HG02610 (cell line): ENCODE measurements around the gene CIAO3.
A peak's percentile ranks its signal among the peaks of the same experiment; 100 is the strongest.

Experiments used
- ATAC-seq: cut with Tn5 transposase; IDR thresholded peaks from one replicate; pipeline ENCODE4 v1.9.1; 2021; ENCODE audit warnings: mild to moderate bottlenecking, moderate library complexity; ENCODE audit not compliant: unreplicated experiment

Gene CIAO3

DNA sequence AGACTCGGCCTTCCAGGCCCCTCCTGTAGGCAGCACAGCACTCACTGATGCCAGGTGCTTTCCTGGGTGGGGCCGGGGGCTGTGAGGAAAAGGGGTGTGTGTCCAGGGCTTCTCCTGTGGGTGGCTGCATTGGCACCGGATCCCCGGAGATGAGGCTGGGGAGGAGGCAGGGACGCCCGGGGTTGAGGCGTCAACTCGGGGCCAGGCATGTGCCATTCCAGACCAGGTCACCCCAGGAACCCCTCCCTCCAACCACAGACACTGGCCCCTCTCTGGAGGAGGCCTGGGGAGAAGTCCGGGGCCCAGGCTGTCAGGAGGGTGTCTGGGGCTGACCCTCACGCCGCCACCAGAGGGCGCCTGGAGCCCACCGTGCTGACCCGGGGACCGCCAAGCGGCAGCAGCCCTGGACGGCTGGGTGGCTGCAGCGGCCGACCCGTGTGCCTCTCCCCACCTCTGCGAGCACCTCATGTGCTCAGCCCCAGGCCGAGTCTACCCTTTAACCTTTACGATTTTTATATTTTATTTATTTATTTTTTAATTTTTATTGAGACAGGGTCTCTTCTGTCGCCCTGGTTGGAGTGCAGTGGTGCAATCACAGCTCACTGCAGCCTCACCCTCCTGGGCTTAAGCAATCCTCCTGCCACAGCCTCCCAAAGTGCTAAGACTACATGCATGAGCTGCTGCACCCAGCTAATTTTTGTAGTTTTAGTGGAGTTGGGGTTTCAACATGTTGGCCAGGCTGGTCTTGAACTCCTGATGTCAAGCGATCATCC, 29.1 kb downstream of the CIAO3 start:
- peak; percentile 43 for ATAC-seq

DNA sequence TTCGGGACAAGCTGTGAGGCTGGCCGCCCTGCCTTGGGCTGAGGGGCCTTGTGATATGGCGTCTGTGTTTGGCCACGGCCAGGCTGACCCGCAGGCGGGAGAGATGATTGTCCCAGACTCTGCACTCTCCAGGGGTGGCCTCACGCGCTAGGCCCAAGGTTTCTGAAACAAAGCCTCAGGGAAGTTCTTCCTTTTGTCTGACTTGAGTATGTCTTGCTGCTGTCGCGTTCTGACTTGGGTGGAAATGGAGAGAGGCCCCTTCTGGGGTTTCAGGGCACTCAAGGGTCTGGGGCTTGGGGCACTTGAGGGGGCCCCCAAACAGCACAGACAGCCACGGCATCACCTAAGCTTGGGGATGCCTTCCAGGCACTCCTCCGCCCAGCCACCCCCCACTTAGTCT, 29.7 kb downstream of the CIAO3 start:
- no peak for ATAC-seq

DNA sequence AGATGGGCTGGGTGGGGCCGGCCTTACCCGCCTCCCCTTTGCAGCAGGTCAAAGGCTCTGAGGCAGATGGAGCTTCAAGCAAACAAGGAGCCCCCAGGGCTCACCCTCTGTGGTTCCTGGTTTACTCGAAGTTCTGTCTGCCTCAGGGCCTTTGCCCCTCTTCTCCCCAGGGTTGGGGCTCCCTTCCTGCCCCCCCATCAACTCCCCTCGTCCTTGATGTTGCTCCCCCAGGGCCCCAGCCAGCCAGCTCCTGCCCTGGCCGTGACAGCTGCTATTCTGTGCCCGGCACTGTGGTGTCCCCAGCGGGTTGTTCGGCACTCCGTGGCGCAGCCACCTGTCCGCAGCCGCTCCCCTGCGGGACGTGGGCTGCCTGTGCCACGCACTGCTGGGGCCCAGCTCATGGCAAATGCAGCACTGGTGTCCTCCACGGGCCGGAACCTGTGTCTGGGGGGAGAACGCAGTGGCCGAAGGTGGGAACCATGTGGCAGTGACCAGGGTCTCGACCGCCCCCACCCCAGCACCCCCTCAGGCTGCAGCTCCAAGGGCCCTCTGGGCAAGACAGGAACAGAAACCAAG, 30.2 kb downstream of the CIAO3 start:
- no peak for ATAC-seq

DNA sequence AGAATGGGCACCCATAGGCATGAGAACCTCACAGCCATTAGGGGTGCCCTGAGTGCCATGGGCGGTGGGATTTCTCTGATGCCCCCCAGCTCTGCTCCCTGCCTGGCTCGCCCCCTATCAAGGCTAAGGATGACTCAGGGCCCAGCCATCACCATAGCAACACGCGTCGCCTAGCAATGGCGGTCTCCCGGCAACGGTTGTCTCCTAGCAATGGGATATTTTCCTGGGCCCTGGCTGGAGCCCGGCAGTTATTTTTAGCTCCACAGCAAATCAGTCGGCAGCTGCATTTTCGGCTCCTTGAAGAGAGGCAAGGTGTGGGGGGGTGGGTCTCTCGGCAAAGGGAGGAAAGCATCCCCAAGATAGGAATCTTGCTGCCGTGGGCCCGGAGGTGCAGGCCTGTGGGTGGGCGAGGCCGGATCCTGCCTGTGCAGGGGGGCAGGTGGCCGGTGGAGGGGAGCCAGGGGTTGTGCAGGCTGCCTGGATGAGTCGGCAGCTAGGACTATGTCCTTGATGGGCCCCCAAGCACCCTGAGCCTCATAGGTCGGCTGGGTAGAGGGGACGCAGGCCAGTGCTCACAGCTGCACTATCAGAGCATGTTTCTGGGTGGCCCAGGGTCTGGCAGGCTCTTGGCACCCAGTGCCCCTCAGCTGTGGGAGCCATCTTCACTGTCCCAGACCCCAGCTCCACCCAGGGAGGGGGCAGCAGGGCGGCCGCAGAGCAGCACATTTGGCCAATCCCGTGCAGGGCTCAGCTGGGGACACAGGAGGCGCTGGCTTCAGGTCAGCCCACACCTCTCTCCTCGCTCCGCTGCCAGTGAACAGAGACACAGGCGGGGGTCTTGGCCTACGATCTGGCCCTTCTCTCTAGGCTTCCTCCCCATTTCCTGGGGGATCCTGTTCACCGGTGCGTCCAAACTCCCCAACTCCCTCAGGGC, 31.0 kb downstream of the CIAO3 start:
- ATAC-seq: no peak

DNA sequence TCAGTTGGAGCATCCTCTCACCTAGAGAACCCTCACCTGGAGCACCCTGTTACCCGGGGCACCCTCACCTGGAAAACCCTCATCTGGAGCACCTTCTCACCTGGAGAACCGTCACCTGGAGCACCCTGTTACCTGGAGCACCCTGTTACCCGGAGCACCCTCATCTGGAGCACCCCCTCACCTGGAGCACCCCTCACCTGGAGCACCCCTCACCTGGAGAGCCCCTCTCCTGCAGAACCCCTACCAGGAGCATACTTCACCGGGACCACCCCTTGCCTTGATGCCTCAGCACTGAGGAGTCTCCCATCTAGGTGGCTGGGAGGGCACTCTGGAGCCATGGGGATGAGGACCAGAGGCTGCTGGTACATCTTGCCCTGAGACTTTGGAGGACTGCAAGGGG, 31.8 kb downstream of the CIAO3 start:
- no peak for ATAC-seq

DNA sequence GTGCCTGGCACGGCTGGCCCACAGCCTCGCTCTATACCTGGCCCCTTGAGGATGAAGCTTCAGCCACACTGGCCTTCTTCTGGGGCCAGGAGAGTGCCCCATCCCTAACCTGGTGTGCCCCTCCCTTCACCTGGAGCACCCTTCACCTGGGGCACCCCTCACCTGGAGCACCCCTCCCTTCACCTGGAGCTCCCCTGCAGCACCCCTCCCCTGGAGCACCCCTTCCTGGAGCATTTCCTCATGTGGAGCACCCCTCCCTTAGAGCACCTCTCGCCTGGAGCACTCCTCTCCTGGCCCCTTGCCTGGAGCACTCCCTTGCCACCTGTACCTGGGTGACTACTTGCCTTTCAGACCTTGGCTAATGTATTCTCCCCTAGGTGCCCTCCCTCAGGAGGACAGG, 32.8 kb downstream of the CIAO3 start:
- no peak for ATAC-seq

DNA sequence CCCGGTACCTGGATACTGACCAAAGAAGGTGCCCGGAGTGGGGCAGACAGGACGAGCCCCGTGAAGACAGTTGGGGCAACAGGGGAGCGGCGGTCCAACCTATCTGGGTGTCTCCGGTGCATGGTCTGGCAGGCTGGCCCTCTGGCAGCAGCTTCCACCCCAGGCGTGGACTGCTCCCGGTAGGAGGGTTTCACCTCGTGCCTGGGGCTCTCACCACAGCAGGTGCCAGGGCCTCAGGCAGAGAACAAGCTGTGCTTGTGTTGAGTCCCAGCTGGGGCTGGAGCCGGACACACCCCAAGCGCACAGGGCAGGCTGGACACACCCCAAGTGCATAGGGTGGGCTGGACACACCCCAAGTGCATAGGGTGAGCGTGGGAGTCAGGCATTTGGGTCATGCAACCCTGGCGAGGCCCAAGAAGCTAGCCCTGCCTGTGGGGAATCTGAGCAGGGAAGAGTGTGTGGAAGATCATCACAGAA, 33.7 kb downstream of the CIAO3 start:
- ATAC-seq: no peak

DNA sequence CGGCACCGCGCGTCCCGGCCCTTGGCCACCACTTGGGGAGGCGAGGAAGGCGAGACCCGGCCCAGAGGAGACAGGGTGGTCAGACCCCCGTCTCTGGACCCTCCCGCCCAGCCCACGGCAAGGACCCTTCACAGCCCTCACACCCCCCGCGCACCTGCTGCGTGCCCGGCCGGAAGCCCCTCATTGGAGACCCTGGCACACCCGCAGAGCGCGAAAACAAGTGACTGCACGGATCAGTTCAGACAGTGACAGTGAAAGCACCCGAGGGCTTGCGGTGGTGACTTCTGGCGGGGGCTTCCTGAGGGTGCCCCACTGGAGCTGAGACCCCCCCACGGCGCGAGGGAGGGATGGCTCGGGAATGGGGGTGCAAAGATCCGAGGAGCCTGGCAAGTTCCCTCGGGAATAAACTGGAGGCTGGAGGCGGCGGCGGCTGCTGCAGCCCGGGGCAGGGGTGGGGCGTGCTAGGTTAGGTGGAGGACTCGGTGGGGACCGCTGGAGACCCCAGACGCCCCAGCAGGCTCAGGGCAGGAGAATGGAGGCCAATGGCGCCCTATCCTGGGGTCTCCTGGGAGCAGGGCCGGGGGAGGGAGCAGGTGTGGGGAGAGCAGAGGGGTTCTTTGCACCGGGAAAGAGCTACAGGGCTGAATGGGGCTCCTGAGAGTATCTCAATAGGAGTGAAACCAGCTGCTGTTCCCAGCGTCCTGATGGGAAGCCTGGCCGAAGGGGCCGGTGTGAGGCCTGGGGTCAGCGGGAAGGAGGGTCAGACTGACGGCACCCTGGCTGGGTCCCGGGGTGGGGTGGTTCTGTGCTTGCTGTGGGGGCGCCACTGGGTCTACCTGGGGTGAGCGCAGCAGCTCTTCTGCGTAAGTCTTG, 34.4 kb downstream of the CIAO3 start:
- ATAC-seq: no peak

DNA sequence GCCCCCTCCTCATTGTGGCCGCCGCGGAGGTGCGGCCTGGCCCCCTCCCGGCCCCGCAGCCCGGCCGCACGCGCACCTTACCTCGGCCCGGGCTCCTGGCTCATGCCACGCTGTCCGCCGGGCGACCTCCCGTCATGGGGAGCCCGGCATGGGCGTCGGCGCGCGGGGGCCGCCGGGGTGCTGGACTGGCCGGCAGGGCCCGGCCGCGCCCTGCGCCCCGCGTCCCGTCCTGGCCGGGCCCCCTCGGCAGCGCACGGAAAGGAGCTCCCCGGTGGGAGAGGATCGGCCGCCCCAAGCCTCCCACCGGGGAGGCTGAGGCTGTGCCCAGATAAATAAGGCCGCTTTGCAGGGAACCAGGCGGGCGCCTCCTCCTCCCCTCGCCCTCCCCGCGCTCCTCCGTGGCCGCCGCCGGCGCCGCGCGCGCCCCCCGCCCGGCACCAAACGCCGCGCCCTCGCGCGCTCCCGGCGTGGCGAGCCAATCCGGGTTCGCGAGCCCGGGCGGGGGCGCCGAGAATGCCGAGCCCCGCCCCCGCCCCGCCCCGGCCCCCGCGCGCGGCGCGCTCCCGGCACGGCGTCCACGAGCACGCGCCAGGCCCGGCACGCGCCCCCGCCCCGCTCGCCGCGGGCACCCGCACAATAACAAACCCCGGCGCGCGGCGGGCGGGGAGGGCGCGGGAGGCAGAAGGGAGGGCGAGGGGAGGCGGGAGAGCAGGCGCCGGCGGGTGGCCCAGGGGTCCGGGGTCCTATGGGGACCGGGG, 35.2 kb downstream of the CIAO3 start, which contains the start of gene FBXL16:
TSS of gene FBXL16 (minus strand) at position 371 of the 758 bp plus-strand sequence. CDS start 8,396 bp downstream, outside the sequence.
- ATAC-seq: no peak

DNA sequence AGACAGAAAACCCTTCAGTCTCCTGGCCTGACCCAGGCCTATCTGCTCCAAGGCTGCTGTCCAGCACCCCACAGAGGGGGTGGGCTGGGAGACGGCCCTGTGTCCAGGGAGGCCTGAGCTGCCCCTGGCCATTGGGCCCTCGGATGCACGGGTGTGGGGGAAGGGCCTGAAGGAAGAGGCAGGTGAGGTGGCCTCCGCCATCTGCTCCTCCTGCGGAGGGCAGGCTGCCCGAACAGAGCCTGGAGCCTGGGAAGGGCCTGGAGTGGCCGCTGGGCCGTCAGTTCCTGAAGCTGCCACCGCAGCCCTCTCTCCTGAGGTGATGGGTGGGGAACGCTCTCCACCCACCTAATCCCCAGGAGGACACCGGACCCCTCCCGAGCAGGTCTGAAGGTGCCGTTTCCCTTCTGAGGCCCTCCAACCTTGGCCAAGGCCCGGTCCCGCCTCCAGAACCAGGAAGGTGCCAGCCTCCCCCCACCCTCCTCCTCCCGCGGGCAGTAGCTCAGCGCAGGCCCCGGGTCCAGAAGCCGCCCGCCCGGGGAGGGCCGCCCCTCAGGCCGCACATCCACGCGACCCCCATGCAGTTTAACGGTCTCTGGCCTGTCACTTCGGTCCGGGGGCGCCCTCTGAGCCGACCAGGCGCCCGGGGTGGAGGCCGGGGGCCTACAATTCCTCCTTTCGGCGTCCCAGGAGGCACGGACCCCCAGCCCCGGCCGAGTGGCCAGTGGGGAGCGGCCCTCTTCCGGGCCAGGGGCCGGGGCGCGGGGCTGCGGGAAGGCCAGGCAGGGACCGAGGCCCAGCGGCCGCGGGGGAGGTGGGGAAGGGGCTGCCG, 36.0 kb downstream of the CIAO3 start:
- no peak for ATAC-seq

DNA sequence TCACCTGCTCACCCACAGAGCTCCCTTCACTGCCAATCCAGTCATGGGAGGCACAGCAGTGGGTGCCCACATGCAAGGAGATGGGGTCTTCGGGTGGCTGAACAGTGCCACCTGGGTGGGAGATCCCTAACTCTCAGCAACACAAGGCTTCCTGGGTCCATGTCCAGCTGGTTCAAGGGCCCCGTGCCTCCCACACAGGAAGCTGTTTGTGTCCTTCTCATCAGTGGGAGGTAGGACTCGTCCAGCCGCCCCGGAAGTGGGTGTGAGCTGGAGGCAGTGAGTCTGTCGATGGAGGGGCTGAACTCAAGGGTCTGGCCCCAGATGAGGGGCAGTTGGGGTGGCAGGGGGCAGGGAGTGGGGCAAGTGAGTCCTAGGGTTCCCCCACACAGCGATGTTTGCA, 36.8 kb downstream of the CIAO3 start:
- no peak for ATAC-seq

DNA sequence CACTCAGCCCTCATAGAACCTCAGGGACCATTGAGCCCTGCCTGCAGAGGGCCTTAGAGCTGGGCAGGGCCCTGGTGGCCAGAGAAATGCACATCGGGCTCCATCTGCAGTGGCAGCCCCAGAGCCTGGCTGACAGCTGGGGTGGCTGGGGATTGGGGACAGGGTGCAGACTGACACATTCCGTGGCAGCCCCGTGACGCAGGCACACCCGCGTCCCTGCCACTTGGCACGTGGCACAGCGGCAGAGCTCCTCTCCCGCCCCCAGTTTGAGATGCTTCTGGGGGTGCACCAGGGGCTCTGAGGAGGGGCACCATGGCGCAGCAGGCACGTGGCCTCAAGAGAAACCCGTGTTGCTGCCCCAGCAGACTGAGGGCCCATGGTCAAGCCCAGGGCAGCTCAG, 37.4 kb downstream of the CIAO3 start:
- ATAC-seq: no peak

DNA sequence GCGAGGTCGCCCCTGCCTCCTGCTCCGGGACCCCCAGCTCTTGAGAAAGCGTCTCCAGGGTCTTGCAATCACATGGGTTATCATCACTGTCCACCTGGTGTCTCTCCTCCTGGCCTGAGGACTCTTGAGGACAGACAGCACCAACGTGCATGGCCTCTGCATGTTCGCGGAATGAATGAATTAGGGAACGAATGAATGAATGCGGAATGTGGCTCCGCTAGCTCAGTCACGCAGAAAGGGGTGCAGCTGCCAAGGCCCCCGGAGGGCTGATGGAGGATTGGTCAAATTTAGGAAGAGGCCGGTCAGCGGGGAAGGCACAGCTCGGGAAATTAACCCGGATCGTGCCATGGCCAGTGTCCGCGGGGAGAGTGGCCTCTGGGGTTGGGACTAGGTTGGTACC, 38.5 kb downstream of the CIAO3 start:
- no peak for ATAC-seq

DNA sequence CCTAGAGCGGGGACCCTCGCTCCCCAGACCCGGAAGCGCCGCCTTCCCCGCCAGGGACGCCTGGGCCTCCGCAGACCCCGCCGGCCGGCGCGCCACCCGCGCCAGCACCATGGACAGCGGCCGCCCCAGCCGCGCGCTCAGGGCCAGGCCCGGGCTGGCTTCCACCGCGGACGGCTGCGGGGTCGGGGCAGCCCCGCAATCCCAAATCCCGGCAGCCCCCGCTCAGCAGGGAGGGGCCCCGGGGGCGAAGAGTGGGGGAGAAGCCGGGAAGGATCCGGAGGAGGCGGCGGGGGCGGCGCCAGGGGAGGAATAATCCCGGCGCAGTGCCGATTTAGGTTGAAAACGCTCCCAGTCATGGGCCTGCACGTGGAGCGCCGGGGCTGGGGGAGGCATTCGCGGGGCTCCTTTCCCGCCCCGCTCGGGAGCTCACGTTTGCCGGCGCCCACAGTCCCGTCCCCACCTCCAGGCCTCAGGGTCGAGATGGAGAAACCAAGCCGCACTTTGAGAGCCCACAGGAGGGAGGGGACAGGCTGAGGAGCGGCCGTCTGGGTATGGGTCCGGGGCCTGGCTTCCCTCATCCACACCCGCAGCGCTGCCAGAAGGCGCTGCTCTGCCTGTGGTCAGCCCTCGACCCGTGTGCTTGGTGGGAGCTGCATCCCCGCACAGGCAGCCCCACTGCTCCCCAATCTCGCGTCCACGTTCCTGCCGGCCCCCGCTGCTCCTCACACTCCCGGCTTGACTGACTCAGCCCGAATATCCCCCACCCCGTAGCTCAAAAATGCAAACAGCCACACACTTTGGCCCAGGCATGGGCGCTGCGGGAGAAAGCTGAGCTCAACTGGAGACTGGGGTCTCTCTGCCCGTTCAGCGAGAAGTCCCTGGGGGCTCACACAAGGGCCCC, 39.9 kb downstream of the CIAO3 start:
- no peak for ATAC-seq

DNA sequence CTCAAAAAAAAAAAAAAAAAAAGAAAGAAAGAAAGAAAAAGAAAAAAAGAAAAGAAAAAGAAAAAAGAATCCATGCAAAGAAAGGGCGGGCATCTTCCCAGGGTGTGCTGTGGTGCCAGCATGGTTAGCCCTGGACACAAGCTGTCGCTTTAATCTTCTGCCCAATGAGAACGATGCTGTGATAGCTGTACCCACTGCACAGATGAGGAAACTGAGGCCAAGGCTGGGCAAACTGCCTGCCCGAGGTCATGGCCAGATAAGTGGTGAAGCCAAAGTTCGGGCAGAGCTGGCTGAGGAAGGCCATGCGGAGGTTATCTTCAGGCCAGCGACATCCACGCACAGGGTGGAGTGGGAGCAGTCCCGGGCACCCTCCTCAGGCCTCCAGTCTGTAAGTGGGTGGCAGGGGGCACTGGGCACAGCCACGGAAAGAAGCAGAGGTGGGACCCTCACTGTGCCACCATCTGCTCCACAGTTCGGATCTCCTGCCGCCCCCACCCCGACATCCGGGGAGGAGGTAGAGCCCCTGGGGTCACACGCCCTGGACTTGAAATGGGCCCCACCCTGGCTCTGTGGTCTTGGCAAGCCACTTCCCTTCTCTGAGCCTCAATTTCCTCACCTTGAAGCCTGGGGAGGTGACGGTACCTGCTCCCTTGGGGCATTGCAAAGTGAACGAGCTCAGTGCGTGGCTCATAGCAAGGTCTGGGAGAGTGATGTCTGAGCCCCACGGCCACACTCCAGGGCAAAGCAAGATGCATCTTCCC, 41.7 kb downstream of the CIAO3 start:
- no peak for ATAC-seq

DNA sequence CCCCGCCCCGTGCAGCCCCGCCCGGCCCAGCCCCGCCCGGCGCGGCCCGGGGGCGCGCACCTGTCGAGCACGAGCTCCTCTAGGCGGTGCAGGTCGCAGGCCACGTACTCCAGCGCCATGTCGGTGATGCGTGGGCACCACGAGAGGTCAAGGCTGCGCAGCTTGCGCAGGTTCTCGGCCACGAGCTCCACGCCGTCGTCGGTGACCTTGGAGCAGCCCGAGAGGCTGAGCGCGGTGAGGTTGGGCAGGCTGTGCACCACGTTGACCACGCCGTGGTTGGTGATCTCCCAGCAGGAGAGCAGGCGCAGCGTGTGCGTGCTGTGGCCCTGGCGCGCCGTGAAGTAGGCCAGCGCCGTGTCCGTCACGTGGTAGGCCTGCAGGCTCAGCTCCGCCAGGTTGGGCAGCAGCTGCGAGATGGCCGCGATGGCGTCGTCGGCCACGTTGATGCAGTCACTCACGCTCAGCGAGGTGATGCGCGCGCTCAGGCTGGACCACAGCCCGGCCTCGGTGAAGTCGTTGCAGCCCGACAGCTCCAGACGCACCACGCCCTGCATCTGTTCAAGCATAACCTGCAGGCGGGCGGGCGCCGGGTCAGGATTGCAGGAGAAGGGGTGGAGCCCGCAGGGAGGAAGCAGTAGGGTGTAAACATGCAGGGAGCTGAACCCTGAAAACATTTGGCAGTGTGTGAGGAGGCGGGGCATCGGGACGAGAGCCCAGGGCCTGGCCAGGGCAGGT, 45.3 kb downstream of the CIAO3 start:
- no peak for ATAC-seq
